GM19324 (cell line): ENCODE data around the gene FPGS.

Experiments
- ATAC-seq: cut with Tn5 transposase; IDR thresholded peaks from one replicate; pipeline ENCODE4 v1.9.1; 2021; ENCODE audit warnings: mild to moderate bottlenecking, moderate library complexity; ENCODE audit not compliant: unreplicated experiment, low FRiP score

FPGS gene

GRCh38 chr9:127785933-127786772 lies 16.5 kb upstream of the FPGS start, which contains the start of gene CDK9:
Gene CDK9, plus strand, starts transcription at chr9:127786034. Its CDS starts 115 bp downstream, at chr9:127786149.
- ATAC-seq, result peak; percentile 72

GRCh38 chr9:127786773-127787104 lies 15.9 kb upstream of the FPGS start:
- ATAC-seq, result no peak

GRCh38 chr9:127788337-127789011 lies 14.2 kb upstream of the FPGS start:
- ATAC-seq, result no peak

- ATAC-seq, result no peak
These were observed 13.5 kb upstream of the FPGS start for GRCh38 chr9:127789179-127789578.

GRCh38 chr9:127790094-127790855 lies 12.4 kb upstream of the FPGS start:
- no peak for ATAC-seq

- ATAC-seq, result no peak
These were observed 11.6 kb upstream of the FPGS start for GRCh38 chr9:127791085-127791484.

- no peak for ATAC-seq
These were observed 10.2 kb upstream of the FPGS start for GRCh38 chr9:127792417-127793031.

- ATAC-seq, result no peak
These were observed 9.5 kb upstream of the FPGS start for GRCh38 chr9:127793093-127793708.

- no peak for ATAC-seq
These were observed 8.5 kb upstream of the FPGS start for GRCh38 chr9:127794001-127794791.

- no peak for ATAC-seq
These were observed 6.4 kb upstream of the FPGS start for GRCh38 chr9:127796225-127796813.

GRCh38 chr9:127796852-127797370 lies 5.8 kb upstream of the FPGS start:
- ATAC-seq, result no peak

GRCh38 chr9:127801955-127802575 lies 617 bp upstream of the FPGS start:
- no peak for ATAC-seq

GRCh38 chr9:127803507-127804352 lies 1.0 kb downstream of the FPGS start:
- no peak for ATAC-seq

- ATAC-seq, result no peak
These were observed 2.9 kb downstream of the FPGS start for GRCh38 chr9:127805620-127806019.

GRCh38 chr9:127806871-127807270 lies 4.2 kb downstream of the FPGS start:
- no peak for ATAC-seq

GRCh38 chr9:127808347-127809001 lies 5.8 kb downstream of the FPGS start:
- ATAC-seq, result no peak

GRCh38 chr9:127809002-127809539 lies 6.4 kb downstream of the FPGS start:
- no peak for ATAC-seq
